Measurements from ENCODE around the gene PAQR8. TPM values are rescaled to one million over a fixed set of nuclear protein-coding genes. Genes with fewer than 3 reads are reported as not detected.
A peak's percentile ranks its signal among the peaks of the same experiment; 100 is the strongest.

Gene PAQR8
- total and polyA plus RNA-seq, 2 donors (not counting 1 experiment from before 2014, with no cell fraction given) = 2.6 to 6.1 TPM

GRCh38 chr6:52388790-52389189 lies 26.8 kb downstream of the PAQR8 start:
- TF ChIP-seq, protein P1, sequence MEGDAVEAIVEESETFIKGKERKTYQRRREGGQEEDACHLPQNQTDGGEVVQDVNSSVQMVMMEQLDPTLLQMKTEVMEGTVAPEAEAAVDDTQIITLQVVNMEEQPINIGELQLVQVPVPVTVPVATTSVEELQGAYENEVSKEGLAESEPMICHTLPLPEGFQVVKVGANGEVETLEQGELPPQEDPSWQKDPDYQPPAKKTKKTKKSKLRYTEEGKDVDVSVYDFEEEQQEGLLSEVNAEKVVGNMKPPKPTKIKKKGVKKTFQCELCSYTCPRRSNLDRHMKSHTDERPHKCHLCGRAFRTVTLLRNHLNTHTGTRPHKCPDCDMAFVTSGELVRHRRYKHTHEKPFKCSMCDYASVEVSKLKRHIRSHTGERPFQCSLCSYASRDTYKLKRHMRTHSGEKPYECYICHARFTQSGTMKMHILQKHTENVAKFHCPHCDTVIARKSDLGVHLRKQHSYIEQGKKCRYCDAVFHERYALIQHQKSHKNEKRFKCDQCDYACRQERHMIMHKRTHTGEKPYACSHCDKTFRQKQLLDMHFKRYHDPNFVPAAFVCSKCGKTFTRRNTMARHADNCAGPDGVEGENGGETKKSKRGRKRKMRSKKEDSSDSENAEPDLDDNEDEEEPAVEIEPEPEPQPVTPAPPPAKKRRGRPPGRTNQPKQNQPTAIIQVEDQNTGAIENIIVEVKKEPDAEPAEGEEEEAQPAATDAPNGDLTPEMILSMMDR (conservative IDR thresholded peaks at IDR 0.05 in 1 of 2, IDR thresholded peaks at IDR 0.05 in 1 of 2; ENCODE audit: low read depth in 1 of 2, low read length in 2 of 2) = no peak
- TF ChIP-seq EZH2 (IDR thresholded peaks at IDR 0.05; ENCODE audit: low read length, missing control alignments) = no peak
- H3K4me1 ChIP-seq (ENCODE audit: control insufficient read depth, extremely low read depth, insufficient read depth, low read length) = peaks cover 4% of the 10 kb centered on the region
- H3K27me3 ChIP-seq (ENCODE audit: control insufficient read depth, insufficient read depth, low read length) = no peaks in the 10 kb centered on the region
- no peak for DNase-seq (ENCODE audit: low read depth in 2 of 2)
- no peak overlapping the region for H3K4me3 ChIP-seq (replicated peaks in 1 of 4; ENCODE audit: control extremely low read depth in 1 of 4, insufficient read depth in 1 of 4, low read depth in 3 of 4, low read length in 4 of 4)
- H3K9me3 ChIP-seq (ENCODE audit: control insufficient read depth, insufficient read depth, low read depth, low read length) = no peaks in the 10 kb centered on the region
- no peaks in the 10 kb centered on the region for H4K20me1 ChIP-seq (ENCODE audit: control insufficient read depth, extremely low read depth, insufficient read depth, low read length)
- no peaks in the 10 kb centered on the region for H3K36me3 ChIP-seq (ENCODE audit: control insufficient read depth, insufficient read depth, low read length)
- no peak overlapping the region for H3K27ac ChIP-seq (ENCODE audit: insufficient read depth, low read length)
- H3K4me2 ChIP-seq (ENCODE audit: extremely low read depth, insufficient read depth, low read length) = no peak overlapping the region
- no peaks in the 10 kb centered on the region for H3K79me2 ChIP-seq (ENCODE audit: control insufficient read depth, insufficient read depth, low read length)
- no peak overlapping the region for H2AFZ ChIP-seq (ENCODE audit: low read length)
- H3K9ac ChIP-seq (ENCODE audit: insufficient read depth, low read length) = no peak overlapping the region

DNA sequence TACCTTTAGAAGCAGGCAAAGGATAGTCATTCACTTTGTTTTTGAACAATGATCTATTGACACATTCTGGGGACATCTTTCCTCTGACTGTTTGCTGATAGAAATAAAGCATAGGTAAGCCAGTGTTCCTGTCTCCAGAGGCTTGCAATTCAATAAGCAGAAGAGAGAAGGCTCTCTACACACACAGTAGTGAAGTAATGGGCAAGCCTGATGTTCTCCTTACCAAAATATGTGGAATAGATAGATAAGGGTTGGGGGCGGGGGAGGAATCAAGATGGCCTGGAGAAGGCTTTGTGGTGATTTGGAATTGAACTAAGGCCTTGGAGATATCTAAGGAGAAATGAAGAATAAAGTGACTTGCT lies 27.3 kb downstream of the PAQR8 start:
- DNase-seq (ENCODE audit: low read depth in 2 of 2) = peak in 1 of 2 donors; percentile 42
- no peaks in the 10 kb centered on the region for H3K36me3 ChIP-seq (ENCODE audit: control insufficient read depth, insufficient read depth, low read length)
- H4K20me1 ChIP-seq (ENCODE audit: control insufficient read depth, extremely low read depth, insufficient read depth, low read length) = no peaks in the 10 kb centered on the region
- no peak overlapping the region for H3K4me3 ChIP-seq (replicated peaks in 1 of 4; ENCODE audit: control extremely low read depth in 1 of 4, insufficient read depth in 1 of 4, low read depth in 3 of 4, low read length in 4 of 4)
- H3K4me2 ChIP-seq (ENCODE audit: extremely low read depth, insufficient read depth, low read length) = no peak overlapping the region
- H2AFZ ChIP-seq (ENCODE audit: low read length) = no peak overlapping the region
- H3K27ac ChIP-seq (ENCODE audit: insufficient read depth, low read length) = no peak overlapping the region
- H3K27me3 ChIP-seq (ENCODE audit: control insufficient read depth, insufficient read depth, low read length) = no peaks in the 10 kb centered on the region
- no peaks in the 10 kb centered on the region for H3K9me3 ChIP-seq (ENCODE audit: control insufficient read depth, insufficient read depth, low read depth, low read length)
- TF ChIP-seq EZH2 (IDR thresholded peaks at IDR 0.05; ENCODE audit: low read length, missing control alignments) = no peak
- TF ChIP-seq, protein P1 (conservative IDR thresholded peaks at IDR 0.05 in 1 of 2, IDR thresholded peaks at IDR 0.05 in 1 of 2; ENCODE audit: low read depth in 1 of 2, low read length in 2 of 2) = no peak
- no peak overlapping the region for H3K9ac ChIP-seq (ENCODE audit: insufficient read depth, low read length)
- no peaks in the 10 kb centered on the region for H3K79me2 ChIP-seq (ENCODE audit: control insufficient read depth, insufficient read depth, low read length)
- peaks cover 4% of the 10 kb centered on the region for H3K4me1 ChIP-seq (ENCODE audit: control insufficient read depth, extremely low read depth, insufficient read depth, low read length)

- H3K9me3 ChIP-seq (ENCODE audit: control insufficient read depth, insufficient read depth, low read depth, low read length) = no peaks in the 10 kb centered on the region
- TF ChIP-seq, protein P1 (conservative IDR thresholded peaks at IDR 0.05 in 1 of 2, IDR thresholded peaks at IDR 0.05 in 1 of 2; ENCODE audit: low read depth in 1 of 2, low read length in 2 of 2) = no peak
- no peak for TF ChIP-seq EZH2 (IDR thresholded peaks at IDR 0.05; ENCODE audit: low read length, missing control alignments)
- no peaks in the 10 kb centered on the region for H4K20me1 ChIP-seq (ENCODE audit: control insufficient read depth, extremely low read depth, insufficient read depth, low read length)
- no peaks in the 10 kb centered on the region for H3K36me3 ChIP-seq (ENCODE audit: control insufficient read depth, insufficient read depth, low read length)
- no peak overlapping the region for H3K9ac ChIP-seq (ENCODE audit: insufficient read depth, low read length)
- H3K4me1 ChIP-seq (ENCODE audit: control insufficient read depth, extremely low read depth, insufficient read depth, low read length) = peaks cover 4% of the 10 kb centered on the region
- H3K79me2 ChIP-seq (ENCODE audit: control insufficient read depth, insufficient read depth, low read length) = no peaks in the 10 kb centered on the region
- no peak overlapping the region for H3K4me2 ChIP-seq (ENCODE audit: extremely low read depth, insufficient read depth, low read length)
- H2AFZ ChIP-seq (ENCODE audit: low read length) = no peak overlapping the region
- H3K4me3 ChIP-seq (replicated peaks in 1 of 4; ENCODE audit: control extremely low read depth in 1 of 4, insufficient read depth in 1 of 4, low read depth in 3 of 4, low read length in 4 of 4) = no peak overlapping the region
- DNase-seq (ENCODE audit: low read depth in 2 of 2) = peak; percentile 15 to 72
- H3K27me3 ChIP-seq (ENCODE audit: control insufficient read depth, insufficient read depth, low read length) = no peaks in the 10 kb centered on the region
- H3K27ac ChIP-seq (ENCODE audit: insufficient read depth, low read length) = no peak overlapping the region
Measured at GRCh38 chr6:52389626-52390360, 27.8 kb downstream of the PAQR8 start.
